OCI-LY7 (cell line): ENCODE measurements around the gene HBA2.

ENCODE experiments used
- EZH2phosphoT487 ChIP-seq: fragments of 200-600 bp; sonication (generic); IDR thresholded peaks from 2 replicates; pipeline ENCODE4 v1.6.1; 2018; ENCODE audit warnings: low read depth, borderline replicate concordance, mild to moderate bottlenecking, mixed run types, antibody characterized with exemption, low read length, moderate library complexity, mixed read lengths
- TF ChIP-seq, protein P1 (sequence below): fragments of 200-600 bp; sonication (generic); conservative IDR thresholded peaks from 2 replicates; pipeline ENCODE4 v1.5.1; 2014; ENCODE audit warnings: mild to moderate bottlenecking, antibody characterized with exemption, low read length, moderate library complexity, mixed read lengths

DNA sequence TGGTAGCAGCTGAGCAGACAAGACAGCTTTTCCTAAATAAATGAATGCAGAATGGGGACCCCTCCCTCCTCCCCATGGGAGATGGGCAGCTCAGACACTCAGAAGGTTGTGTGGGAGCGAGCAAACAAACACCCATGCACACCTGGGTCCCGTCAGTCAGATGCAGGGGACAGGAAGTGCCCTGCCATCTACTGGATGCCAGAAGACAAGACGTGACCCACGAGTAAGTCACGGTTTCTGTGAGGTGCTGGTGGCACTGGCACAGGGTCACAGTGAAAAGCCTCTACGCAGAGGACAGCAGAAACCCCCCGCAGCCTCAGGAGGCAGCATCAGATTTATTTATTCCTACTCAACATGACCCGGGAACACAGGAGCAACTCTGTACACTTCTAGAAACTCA, 16.0 kb downstream of the HBA2 start:
- TF ChIP-seq, protein P1, sequence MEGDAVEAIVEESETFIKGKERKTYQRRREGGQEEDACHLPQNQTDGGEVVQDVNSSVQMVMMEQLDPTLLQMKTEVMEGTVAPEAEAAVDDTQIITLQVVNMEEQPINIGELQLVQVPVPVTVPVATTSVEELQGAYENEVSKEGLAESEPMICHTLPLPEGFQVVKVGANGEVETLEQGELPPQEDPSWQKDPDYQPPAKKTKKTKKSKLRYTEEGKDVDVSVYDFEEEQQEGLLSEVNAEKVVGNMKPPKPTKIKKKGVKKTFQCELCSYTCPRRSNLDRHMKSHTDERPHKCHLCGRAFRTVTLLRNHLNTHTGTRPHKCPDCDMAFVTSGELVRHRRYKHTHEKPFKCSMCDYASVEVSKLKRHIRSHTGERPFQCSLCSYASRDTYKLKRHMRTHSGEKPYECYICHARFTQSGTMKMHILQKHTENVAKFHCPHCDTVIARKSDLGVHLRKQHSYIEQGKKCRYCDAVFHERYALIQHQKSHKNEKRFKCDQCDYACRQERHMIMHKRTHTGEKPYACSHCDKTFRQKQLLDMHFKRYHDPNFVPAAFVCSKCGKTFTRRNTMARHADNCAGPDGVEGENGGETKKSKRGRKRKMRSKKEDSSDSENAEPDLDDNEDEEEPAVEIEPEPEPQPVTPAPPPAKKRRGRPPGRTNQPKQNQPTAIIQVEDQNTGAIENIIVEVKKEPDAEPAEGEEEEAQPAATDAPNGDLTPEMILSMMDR = peak; percentile 73
- no peak for TF ChIP-seq EZH2phosphoT487
